GM19397 (cell line): ENCODE results near the gene SEZ6.

ENCODE experiments used
- ATAC-seq: cut with Tn5 transposase; IDR thresholded peaks from one replicate; pipeline ENCODE4 v1.9.1; 2021; ENCODE audit warnings: mild to moderate bottlenecking, moderate library complexity; ENCODE audit not compliant: unreplicated experiment

The SEZ6 gene

DNA sequence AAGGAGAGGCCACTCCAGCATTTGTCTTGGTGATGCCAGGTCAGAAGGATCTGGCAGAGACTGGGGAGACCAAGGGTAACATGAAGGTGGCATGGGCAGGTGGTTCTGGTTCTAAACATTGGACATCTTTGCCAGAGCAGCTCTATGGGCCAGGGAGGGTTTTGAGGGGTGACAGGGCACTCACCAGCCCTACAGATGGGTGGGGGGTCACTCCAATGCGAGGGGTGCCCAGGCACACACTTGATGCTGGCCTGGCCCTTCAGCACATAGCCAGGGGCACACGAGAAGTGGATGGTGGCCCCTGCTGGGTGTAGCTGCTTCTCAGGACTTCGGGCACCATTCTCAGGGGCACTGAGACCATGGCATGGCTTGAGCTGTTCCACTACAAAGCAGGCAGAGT is 49.0 kb downstream of the SEZ6 start:
- no peak for ATAC-seq

GRCh38 chr17:28956112-28956511 is 49.7 kb downstream of the SEZ6 start:
- no peak for ATAC-seq

- no peak for ATAC-seq
Observed at GRCh38 chr17:28955408-28955807, 50.4 kb downstream of the SEZ6 start.

DNA sequence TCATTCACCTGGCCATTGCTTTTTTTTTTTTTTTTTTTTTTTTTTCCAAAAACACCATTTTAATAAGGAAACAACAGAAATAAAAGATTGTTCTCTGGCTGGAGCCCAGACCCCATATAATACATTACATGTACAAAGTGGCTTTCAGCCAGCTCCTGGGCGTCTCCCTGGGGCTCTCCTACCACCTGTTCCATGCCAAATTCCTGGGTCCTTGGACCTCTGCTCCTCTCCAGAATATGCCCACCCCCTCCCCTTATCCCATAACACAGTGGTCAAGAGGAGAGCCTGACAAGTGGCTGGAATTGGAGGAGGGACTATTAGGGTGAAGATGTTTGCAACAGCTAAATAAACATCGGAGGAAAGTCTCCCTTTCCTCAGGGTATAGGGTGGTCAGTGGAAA is 50.9 kb downstream of the SEZ6 start:
- no peak for ATAC-seq

GRCh38 chr17:28953444-28954118 is 52.3 kb downstream of the SEZ6 start:
- no peak for ATAC-seq

DNA sequence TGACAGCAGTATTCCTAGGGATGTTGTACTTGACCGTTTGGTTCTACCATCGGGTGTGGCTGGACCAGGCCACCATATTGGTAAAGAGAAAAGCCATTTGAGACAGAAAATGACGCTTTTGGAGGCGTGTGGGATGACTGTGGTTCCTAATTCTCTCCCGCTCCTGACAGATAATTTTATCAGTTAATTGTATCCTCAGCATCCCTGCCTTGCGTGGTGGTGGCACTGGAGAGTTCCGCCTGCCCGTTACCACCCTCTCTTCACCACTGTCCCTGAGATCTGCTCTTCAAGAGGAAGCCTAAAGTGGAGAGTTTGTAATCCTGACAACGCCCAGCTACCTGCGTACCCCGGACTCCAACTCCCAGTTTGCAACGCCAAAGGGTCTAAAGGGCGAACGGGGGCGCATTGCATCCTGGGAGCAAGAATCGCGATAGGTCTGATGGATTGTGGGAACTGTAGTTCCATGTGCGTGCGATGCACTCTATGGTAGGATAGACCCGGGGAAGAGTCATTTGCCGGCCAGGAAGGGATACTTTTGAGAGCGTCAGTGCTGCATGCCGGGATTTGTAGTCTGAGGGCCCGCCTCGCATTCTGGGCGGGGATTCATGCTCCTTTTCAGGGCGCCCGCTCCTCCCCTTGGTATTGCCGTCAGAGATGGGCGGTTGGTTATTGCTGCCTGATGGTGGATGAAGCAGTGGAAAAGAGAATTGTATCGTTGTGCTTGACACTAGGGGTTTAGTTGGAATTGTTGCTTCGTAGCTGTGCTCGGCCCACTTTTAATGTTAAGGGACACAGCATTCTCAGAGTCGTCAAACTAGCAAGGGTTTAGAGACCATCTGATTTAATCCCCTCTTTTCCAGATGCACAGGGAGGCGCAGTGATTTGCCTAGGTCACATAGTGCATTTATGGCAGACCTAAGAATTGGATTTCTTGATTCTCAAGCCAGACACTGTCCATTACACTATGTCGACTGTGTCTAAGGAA is 53.5 kb downstream of the SEZ6 start:
- ATAC-seq = peak; percentile 43

DNA sequence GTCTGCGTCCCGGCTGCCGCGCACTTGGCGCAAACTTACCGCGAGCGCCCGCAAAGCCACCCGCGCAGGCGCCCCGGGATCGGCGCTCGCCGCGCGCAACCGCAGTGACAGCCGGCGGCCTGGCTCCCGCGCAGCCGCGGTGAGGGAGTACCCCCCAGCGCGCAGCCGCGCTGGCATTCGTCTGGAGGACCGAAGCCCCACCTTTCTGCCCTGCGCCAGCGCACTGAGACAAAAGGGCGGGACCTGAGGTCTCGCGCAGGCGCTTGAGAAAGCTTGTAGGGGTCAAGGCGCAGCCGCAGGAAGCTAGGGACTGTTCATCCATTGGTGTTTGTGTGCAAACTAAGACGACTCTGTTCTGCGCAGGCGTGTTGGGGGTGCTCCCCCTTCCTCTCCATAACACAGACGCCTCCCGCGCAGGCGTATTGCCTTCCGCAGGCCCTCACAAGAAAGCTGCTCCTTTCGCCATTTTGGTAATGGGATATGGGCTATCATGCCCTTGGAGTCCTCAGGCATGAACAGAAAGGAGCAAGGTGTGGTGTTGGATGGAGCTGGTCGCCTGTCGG is 54.3 kb downstream of the SEZ6 start, which contains the start of gene PHF12:
Gene PHF12 (minus strand): TSS at position 91 of the 563 bp plus-strand sequence. CDS start 558 bp downstream, outside the sequence.
- ATAC-seq = peak; percentile 66

DNA sequence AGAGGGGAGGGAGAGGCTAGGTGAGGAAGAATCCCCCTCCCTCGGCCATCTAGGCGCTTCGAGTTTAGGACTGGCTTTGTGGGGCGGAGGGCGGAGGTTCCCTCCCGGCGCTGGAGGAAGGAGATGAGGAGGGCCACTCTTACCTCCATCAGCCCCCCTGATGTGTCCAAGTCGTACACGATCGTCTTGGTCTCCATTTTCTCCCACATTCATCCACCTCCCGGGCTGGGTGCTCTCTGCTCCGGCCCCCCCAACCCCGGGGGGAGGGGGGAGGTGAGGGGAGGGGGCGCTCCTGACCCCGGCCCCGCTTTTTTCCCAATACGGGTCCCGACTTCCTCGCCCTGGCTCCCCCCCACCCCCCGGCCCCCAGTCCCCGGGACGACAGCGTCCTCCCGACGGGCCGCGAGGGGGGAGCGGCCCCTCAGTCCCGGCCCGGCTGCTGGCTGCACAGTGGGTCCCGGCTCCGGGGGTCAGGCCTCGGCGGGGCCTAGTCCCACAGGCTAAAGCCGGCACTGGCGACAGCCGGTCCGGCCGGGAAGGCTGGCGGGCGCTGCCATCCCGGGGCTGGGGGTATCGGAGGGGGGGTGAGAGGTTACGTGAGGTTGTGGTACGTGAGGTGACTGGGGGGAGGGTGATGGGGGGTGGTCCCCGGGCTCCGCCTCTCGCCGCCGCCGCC is 54.9 kb downstream of the SEZ6 start:
- ATAC-seq = no peak

DNA sequence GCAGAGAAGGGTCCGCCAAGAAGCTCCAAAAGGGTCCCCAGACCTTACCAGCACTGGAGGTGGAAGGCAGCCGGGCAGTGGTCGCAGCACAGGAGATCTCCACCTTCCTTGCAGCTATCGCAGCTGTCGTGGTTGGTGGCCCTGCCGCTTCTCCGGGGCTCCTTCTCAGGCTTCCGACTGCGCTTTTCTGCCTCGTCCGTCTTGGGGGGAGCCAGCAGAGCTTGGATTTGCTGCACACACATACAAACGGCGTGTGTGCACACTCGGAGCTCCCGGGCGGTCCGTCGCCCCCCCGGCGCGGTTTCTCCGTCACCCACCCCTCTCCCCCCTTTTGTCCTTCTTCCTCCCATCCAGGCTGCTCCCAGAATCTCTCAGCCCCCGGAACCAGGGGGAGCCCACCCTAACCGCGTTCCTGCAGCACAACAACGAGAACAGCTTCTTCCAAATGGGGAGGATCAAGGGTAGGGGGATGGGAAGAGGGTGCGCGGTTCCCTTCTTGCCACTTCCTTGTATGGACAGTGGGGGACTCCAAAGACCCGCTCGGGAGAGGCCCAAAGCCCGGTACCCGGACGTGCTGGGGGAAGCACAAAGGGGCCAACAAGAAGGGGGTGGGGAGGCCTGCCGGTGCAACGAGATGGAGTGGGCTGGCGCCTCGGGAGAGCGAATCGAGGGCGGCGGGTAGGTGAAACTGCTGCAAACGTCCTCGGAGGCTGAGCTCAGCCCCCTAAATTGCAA is 55.6 kb downstream of the SEZ6 start:
- ATAC-seq = no peak

GRCh38 chr17:28949185-28950016 is 56.4 kb downstream of the SEZ6 start:
- ATAC-seq = no peak

- no peak for ATAC-seq
Observed at GRCh38 chr17:28948873-28949184, 57.0 kb downstream of the SEZ6 start.

- no peak for ATAC-seq
Observed at GRCh38 chr17:28948342-28948741, 57.5 kb downstream of the SEZ6 start.

- ATAC-seq = no peak
Observed at GRCh38 chr17:28947639-28948038, 58.2 kb downstream of the SEZ6 start.

DNA sequence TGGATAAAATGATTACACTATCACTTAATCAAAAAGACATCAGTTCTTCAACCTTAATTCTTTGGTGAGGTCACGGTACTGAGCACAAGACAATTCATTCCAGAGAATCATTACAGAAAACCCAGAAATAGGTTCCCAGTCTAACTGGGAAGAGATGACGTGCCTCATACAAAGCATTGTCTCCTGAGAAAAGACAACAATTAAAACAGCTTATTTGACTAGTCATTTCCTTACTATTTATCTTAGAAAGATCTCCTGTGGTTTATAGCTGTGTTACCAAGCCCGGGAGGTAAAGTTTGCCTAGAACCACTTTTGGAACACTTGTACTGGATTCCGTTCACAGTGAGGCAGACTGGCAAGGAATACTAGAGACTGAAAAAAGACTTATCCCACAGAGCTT is 59.6 kb downstream of the SEZ6 start:
- ATAC-seq = no peak

- no peak for ATAC-seq
Observed at GRCh38 chr17:28944862-28945741, 60.7 kb downstream of the SEZ6 start.

DNA sequence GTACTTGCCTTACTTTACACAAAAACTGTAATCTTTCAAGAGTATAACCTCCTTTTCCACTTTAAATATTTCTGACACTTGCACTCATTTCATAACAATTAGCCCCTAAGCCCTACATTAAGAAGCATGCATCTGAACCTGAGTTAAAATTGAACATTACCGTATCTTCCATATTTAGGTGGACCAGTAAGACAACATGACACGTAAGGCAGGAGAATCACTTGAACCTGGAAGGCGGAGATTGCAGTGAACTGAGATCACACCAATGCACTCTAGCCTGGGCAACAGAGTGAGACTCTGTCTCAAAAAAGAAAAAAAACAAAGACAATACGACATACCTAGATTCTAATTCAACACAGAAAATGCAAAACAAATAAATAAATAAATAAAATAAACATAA is 61.5 kb downstream of the SEZ6 start:
- no peak for ATAC-seq

DNA sequence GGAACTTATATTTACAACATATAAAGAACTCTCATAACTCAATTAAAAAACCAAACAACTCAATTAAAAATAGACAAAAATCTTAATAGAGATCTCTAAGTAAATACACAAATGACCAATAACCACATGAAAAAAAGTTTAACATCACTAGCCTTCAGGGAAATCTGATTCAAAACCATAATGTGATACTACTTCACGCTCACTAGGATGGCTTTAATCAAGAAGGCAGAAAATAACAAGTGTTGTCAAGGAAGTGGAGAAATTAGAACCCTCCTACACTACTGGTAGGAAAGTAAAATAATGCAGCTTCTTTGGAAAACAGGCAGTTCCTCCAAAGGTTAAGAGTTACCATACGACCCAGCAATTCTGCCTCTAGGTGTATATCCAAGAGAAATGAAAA is 62.9 kb downstream of the SEZ6 start:
- ATAC-seq = no peak

DNA sequence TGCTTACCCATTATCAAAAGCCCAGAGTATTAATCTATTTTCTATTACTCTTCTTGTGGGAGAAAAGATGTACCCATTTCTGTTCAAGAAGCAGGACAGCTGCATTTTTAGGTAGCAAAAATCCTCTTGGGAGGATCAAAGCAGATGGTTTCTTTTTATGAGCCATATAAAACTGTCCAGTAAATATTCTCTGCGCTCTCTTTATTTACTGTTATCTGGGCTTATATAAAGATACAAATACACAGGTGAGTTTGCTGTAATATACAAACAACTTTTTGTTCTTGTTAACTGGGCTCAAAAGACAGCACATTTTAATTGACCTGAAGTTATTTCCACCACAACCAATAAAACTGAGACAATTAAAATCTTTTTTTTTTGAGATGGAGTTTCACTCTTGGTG is 64.6 kb downstream of the SEZ6 start:
- ATAC-seq = no peak

DNA sequence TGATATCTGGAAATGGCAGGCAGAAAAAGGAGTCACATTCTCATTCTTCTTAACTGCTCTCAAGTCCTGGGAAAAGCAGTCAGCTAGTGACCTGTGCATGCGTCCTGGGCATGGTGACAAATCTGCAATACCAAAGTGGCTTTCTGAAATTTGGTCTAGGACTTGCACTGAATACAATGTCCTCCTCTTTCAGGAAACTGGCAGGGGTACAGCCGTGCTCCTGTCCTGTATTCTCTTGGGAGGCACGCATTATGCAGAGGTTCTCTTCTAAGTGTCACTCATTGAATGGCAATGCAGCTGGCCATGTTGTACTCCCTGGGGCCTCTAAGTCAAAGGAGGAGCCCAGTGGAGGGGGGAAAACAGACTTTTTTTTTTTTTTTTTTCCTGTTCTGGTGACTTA is 65.2 kb downstream of the SEZ6 start:
- ATAC-seq = no peak
